ENCODE results near the gene PCSK6.
"Not testable (repeated sequence)": the region's sequence is repeated elsewhere in the genome, so short reads cannot be mapped to it uniquely, and the experiment has no call there.

The PCSK6 gene

DNA sequence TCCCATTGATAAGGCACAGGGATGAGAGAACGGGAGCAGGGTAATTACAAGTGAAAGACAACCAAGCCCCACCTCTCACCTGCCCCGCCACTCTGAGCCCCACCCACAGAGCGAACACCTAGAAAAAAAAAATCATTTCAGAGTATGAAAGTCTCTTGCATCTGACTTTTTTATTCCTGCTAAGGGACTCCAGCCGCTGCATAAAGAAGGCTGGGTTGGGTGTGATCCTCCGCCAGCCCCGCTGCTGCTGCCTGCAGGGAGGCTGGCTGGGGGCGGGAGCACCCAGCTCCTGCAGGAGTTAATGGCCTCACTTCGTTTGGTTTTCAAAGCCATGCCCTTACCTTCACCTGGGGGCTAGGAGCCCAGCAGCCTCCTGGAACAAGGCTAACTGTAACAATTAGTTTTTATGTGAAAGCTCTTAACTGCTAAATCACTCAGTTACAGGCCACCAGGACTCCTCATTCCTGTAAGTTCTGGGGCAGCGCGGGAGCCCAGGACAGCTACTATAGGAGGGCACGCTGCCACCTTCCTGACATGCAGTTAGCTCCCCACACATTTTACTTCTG, 116.5 kb downstream of the PCSK6 start:
- DNase-seq: no peak

GRCh38 chr15:101372149-101372577, 117.3 kb downstream of the PCSK6 start:
- no peak for DNase-seq

DNA sequence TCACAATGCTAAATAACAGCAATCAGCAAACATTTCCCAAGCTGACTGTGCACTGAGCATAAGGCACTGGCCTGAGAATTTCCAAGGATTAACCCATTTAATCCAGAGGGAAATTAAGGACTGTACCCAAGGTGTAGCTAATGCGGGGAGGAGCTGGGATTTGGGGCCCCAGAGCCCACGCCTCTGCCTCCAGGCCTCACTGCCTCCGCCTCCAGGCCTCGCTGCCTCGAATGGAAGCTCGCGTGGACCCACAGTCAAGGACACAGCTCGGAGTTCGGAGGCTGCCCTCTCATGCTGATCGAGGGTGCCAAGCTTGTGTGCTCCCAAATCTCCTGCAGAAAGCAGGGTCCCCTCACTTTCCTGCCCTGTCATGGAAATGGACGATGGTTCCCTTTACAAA, 118.0 kb downstream of the PCSK6 start:
- DNase-seq: no peak

GRCh38 chr15:101371081-101371480, 118.4 kb downstream of the PCSK6 start:
- no peak for DNase-seq

DNA sequence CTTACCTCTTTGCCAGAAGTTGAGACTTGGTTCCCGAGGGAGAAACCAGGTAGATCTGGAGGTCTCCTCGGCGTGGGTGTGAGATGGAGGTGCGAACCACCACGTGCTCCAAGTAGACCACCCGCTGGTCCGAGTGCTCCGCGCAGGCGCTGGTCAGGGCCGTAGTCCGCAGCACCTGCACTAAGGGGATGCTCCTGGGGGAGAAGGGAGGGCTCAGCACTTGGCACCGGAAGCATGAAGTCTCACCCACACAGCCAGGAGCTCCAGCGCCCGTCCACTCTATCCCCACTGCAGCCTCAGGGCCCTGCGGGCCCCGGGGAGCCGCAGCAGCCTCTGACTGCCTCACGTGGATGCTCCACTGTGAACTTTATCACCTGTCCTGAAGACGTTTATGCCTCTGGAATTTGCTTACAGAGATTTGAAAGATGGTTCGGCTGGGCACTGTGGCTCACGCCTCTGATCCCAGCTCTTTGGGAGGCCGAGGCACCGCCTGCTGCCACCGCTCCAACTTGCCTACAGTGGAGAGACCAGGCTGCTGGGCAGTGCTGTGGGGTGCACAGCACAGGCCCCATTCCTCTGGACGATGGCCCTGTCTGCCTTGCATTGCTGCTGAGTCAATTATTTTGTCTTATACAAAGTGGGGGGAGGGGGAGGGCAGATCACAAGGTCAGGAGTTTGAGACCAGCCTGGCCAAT, 119.0 kb downstream of the PCSK6 start:
- no peak for DNase-seq

GRCh38 chr15:101369676-101370075, 119.8 kb downstream of the PCSK6 start:
- no peak for DNase-seq

- no peak for DNase-seq
These were observed 120.5 kb downstream of the PCSK6 start for GRCh38 chr15:101368861-101369642.

DNA sequence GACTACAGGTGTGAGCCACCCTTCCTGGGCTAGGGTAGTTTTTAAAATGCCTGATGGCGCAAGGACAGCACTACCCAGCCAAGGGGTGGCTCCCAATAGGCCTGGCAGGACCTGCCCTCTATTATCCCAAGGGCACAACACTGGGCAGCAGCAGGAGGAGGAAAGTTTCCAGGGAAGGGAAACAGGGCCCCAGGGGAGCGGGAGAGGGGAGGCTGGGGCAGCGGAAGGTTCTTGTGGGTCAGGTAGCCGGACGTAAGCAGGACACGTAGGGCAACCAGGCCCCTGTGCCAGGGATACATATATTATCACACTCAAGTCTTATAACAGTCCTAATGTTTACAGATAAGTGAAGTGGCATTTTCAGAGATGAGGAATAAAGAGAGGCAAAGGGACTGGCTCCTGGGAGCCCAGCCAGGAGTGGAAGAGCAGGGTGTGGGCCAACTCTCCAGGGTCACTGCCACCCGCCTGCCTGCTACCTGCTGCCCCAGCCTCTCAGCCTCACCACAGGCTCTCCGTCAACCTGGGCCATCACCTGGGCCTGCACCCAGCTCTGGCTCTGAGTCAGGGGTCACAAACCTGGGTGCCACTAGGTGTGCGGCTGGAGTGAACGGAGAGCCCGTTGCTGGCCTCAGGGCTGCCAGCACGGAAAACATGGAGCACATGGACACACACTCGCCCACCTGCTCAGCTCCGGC, 121.3 kb downstream of the PCSK6 start:
- DNase-seq: no peak

GRCh38 chr15:101366853-101367252, 122.7 kb downstream of the PCSK6 start:
- no peak for DNase-seq

DNA sequence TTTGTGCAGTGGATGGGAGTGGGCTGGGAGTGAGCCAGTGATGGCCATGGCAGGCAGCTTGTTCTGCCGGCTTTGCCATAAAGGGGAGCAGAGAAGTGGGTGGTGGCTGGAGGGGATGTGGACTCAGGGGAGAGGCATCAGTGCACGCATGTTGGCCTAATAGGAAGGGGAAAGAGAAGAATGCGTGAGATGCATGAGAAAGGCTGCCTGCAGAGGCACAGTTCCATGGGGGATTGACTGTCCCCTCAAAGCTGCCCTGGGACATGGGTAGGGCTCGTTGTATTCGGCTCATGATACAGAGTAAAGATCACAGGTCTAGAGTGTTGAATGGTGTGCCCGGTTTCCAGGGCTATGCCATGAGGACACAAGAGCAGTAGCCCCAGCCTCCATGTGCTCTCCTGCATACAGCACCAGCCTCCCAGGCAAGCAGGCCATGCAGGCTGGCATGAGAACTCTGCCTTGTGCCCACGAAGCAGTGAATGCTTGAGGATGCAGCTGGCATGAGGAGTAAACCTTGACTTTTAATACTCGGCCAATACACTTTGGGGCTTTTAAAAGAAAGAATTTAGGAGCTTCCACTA, 126.4 kb downstream of the PCSK6 start:
- no peak for DNase-seq

DNA sequence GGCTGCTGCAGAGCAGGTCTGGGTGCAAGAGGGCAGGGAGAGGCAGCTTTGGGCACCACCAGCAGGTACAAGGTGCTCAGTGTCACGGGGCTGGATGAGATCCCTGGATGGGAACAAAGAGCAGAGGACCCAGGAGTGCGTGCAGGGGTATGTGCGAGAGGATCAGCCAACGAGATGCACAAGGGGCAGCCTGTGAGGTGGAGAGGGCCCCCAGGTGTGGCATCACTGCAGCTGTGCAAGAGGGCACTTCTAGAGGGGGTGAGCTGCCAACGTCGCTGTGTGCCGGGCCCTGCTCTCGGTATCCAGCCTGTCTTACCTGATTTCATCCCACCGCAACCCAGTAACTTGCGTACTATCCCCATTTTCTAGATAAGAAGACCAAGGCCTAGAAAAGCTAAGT, 127.1 kb downstream of the PCSK6 start:
- DNase-seq: no peak

DNA sequence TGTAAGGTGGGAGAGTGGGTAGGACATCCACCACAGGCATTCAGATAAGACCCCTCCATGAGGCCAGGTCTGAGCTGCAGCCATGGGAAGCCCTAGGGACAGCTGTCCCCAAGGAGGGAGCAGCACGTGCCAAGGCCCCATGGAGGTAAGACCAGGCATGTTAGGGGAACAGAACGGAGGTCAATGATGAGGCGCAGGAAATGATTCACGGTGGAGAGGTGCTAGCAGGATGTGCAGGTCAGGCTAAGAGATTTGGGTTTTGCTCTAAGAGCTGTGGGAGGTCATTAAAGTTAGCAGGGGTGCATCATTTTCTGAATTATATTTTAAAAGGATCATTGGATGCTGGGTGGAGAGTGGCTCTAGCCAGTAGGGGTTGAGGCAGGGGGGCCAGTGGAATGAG, 128.1 kb downstream of the PCSK6 start:
- no peak for DNase-seq

- DNase-seq: no peak
These were observed 130.1 kb downstream of the PCSK6 start for GRCh38 chr15:101359365-101359947.

DNA sequence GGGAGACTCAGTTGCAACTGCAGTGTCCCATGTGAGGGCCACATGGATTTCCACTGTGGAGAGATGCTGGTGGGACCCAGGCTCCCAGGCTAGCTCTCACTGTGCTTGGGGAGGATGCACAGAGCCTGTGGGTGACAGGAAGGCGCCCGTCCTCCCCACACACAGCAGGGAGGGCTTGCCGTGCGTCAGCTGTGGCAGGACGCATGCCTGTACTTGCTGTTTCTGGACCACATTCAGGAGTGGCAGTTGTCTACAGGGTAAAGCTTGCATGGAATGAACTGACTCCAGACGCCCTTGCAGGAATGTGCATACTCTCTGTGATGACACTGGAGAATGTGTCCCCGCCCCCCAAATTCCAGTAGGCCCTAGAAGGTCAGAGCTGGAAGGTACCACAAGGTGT, 130.6 kb downstream of the PCSK6 start:
- DNase-seq: no peak

DNA sequence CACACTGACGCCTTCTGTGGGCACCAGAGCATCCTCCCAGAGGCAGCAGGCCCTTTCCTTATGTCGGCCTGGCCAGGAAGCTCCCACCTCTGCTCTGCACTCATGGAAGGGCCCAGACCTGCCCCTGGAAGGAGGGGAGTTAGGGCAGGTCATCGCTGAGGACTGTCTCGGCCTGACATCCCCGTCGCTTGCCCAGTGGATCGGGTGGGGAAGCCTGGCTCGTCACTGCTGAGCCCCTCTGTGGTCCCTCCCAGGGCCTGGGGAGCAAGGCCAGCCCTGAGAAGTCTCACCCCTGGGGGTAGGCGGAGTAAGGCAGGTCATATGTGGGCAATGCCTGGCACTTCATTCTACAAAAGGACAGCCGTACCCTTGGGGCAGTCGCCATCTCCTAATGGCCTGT, 131.6 kb downstream of the PCSK6 start:
- DNase-seq: no peak

DNA sequence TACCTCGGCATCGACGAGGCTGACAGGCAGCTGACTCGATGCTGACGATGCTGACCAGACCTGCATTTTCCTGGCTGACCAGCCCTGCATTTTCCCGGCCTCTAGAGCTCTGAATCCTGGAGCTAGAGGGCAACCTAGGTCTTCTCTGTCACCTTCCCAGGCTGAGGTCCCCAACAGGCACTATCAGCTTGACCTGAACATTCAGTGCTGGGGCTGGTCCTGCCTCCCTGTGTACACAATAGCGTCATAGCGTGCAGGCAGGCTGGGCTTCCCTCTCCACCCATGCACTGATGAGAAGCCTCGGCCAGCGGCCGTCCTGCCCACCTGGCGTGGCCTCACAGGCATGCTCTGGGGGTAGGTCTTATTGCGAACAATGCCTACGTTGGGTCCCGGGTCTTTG, 132.2 kb downstream of the PCSK6 start:
- DNase-seq: no peak

GRCh38 chr15:101356512-101357172, 132.9 kb downstream of the PCSK6 start:
- DNase-seq: not testable (repeated sequence)

DNA sequence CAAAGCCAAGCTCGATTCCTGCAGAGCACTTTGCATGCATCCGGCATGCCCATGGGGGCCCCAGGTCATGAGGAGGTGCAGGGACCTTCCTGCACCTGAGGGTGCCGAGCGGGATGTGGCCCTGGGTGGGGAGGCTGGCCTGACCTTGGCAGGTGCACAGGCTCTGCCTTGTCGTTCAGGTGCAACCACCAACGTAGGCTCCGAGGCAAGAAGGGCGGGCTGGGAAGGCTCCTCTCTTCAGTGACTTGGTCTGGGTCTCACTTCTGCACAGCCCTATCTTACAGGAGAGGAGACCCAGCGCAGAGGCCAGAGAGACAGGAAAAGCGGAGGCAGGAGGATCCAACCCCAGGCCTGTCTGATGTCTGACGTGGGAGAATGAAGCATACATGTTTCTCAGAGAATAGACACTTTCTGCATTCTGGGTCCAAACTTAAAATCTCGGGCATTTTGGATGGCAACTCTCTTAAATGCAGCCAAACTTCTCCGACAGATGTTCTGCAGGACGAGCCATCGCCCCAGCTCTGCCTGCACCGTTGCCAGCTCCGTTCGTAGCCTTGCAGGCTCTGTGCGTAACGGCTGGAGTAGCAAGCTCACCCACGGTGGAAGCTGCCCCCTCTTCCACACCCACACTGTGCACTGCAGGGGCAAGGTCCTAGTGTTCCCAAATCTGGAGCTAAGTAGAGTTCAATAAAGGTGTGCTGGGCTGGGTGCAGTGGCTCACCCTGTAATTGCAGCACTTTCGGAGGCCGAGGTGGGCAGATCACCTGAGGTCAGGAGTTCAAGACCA, 133.6 kb downstream of the PCSK6 start:
- DNase-seq: no peak

- no peak for DNase-seq
These were observed 134.4 kb downstream of the PCSK6 start for GRCh38 chr15:101354891-101355623.

GRCh38 chr15:101353240-101353639, 136.3 kb downstream of the PCSK6 start:
- DNase-seq: no peak

DNA sequence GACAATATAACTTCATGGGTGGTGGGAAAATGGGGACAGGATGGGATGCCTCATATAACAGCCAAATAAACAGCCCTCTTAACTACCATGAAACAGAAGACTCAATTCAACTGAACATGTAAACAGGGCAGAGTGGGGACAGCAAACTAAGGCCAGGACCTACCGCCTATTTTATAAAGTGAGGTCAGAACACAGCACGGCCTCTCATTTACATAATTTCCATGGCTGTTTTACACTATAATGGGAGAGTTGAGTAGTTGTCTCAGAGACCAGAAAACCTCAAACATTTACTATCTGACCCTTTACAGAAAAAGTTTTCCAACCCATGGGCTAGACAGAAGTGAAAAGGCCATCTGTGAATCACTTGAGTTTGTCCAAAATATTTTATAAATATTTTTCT, 137.8 kb downstream of the PCSK6 start:
- no peak for DNase-seq
